ENCODE measurements around the gene C1orf210.

The C1orf210 gene

DNA sequence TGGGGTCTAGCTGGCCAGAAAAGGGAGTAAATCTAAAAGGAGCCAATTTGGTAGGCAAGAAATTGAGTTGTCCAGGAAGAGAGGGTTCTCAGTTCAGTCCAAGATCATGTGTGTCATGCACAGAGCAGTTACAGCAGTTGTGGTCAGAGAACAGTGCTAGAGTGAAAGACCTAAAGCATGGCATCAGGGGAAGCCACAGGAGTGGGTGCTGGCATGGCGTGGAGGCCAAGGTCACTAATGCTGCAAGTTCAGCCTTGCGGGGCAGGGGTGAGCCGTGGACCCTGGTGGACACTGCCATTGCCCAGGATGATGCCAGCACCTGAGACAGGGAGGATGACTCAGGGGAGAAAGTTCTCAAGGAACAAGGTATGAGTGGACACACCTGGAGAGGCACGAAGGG, 32.2 kb downstream of the C1orf210 start:
- Histone ChIP-seq H3K4me1 (ENCODE audit: insufficient read depth, low read length, severe bottlenecking) (no peaks in the 10 kb centered on the region), H3K27me3 (ENCODE audit: insufficient read depth, low read length) (no peaks in the 10 kb centered on the region; the same call in 1 of the 2 replicates), H3K4me3 (ENCODE audit: low read depth, low read length, poor library complexity, severe bottlenecking) (no peak overlapping the region), H3K9ac (ENCODE audit: low read length) (no peak overlapping the region), H3K27ac (ENCODE audit: low read depth, low read length, poor library complexity, severe bottlenecking) (no peak overlapping the region), H3K4me2 (ENCODE audit: low read length) (no peak overlapping the region), H4K20me1 (ENCODE audit: insufficient read depth, low read length) (no peaks in the 10 kb centered on the region), H3K36me3 (ENCODE audit: insufficient read depth, low read length) (no peaks in the 10 kb centered on the region), H3K79me2 (ENCODE audit: insufficient read depth, low read length) (no peaks in the 10 kb centered on the region), H3K9me2 (ENCODE audit: low read depth, low read length) (no peaks in the 10 kb centered on the region), H2AFZ (ENCODE audit: low read length) (no peak overlapping the region), H3K9me3 (ENCODE audit: low read length) (no peaks in the 10 kb centered on the region), H3F3A (ENCODE audit: insufficient read depth, low read length) (no peaks in the 10 kb centered on the region)
- no peak for TF ChIP-seq EZH2 (IDR thresholded peaks at IDR 0.05; ENCODE audit: borderline replicate concordance, low read length)
- TF ChIP-seq, protein P1, sequence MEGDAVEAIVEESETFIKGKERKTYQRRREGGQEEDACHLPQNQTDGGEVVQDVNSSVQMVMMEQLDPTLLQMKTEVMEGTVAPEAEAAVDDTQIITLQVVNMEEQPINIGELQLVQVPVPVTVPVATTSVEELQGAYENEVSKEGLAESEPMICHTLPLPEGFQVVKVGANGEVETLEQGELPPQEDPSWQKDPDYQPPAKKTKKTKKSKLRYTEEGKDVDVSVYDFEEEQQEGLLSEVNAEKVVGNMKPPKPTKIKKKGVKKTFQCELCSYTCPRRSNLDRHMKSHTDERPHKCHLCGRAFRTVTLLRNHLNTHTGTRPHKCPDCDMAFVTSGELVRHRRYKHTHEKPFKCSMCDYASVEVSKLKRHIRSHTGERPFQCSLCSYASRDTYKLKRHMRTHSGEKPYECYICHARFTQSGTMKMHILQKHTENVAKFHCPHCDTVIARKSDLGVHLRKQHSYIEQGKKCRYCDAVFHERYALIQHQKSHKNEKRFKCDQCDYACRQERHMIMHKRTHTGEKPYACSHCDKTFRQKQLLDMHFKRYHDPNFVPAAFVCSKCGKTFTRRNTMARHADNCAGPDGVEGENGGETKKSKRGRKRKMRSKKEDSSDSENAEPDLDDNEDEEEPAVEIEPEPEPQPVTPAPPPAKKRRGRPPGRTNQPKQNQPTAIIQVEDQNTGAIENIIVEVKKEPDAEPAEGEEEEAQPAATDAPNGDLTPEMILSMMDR (IDR thresholded peaks at IDR 0.05; ENCODE audit: low read length) = no peak

DNA sequence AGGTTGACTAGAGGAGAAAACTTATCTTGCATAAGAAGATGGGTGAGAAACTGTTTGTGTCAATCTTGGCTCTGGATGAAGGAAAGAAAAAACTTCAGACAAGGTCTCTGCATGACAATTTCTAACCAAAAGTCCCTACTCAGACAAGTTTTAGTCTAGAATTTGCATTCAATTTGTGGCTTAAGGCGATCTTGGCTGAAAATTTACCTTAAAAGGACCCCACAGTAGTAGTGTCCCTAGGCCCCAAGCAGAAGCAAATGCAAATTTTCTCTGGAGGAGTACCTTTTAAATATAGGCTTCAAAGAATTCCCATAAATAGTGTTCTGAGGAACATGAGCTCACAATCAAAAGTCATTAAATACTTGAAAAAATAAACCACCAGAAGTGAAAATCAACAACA, 33.2 kb downstream of the C1orf210 start:
- H3F3A ChIP-seq (ENCODE audit: insufficient read depth, low read length) = no peaks in the 10 kb centered on the region
- H3K9ac ChIP-seq (ENCODE audit: low read length) = no peak overlapping the region
- H4K20me1 ChIP-seq (ENCODE audit: insufficient read depth, low read length) = no peaks in the 10 kb centered on the region
- peaks cover 1% of the 10 kb centered on the region; the same call in 1 of the 2 replicates for H3K9me3 ChIP-seq (ENCODE audit: low read length)
- H3K27ac ChIP-seq (ENCODE audit: low read depth, low read length, poor library complexity, severe bottlenecking) = no peak overlapping the region
- no peak overlapping the region for H2AFZ ChIP-seq (ENCODE audit: low read length)
- H3K79me2 ChIP-seq (ENCODE audit: insufficient read depth, low read length) = no peaks in the 10 kb centered on the region
- no peaks in the 10 kb centered on the region for H3K4me1 ChIP-seq (ENCODE audit: insufficient read depth, low read length, severe bottlenecking)
- H3K4me2 ChIP-seq (ENCODE audit: low read length) = no peak overlapping the region
- H3K27me3 ChIP-seq (ENCODE audit: insufficient read depth, low read length) = no peaks in the 10 kb centered on the region
- H3K4me3 ChIP-seq (ENCODE audit: low read depth, low read length, poor library complexity, severe bottlenecking) = no peak overlapping the region
- TF ChIP-seq EZH2 (IDR thresholded peaks at IDR 0.05; ENCODE audit: borderline replicate concordance, low read length) = no peak
- TF ChIP-seq, protein P1 (IDR thresholded peaks at IDR 0.05; ENCODE audit: low read length) = no peak
- no peaks in the 10 kb centered on the region for H3K9me2 ChIP-seq (ENCODE audit: low read depth, low read length)
- H3K36me3 ChIP-seq (ENCODE audit: insufficient read depth, low read length) = no peaks in the 10 kb centered on the region

DNA sequence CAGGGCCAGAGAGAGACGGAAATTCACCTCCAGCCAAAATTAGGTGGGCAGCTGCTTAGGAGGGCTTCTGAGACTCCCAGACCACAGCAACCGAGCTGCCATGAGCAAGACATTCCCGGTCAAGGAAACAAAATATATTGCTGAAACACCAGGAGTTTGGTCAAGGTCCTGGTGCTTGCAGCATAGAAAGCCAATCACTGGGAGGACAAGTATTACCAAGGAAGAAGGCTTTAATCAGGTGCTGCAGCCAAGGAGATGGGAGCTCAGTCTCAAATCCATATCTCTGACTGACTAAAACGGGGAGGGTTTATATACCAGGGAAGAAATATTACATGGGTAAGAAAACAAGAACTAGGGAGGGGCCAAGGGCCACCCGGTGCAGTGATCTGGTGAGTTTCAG, 34.4 kb downstream of the C1orf210 start:
- Histone ChIP-seq H3K4me1 (ENCODE audit: insufficient read depth, low read length, severe bottlenecking) (no peaks in the 10 kb centered on the region), H3K36me3 (ENCODE audit: insufficient read depth, low read length) (no peaks in the 10 kb centered on the region), H3K27me3 (ENCODE audit: insufficient read depth, low read length) (no peaks in the 10 kb centered on the region), H2AFZ (ENCODE audit: low read length) (no peak overlapping the region), H3K4me3 (ENCODE audit: low read depth, low read length, poor library complexity, severe bottlenecking) (no peak overlapping the region), H3F3A (ENCODE audit: insufficient read depth, low read length) (no peaks in the 10 kb centered on the region), H3K9me2 (ENCODE audit: low read depth, low read length) (no peaks in the 10 kb centered on the region), H4K20me1 (ENCODE audit: insufficient read depth, low read length) (no peaks in the 10 kb centered on the region), H3K4me2 (ENCODE audit: low read length) (no peak overlapping the region), H3K79me2 (ENCODE audit: insufficient read depth, low read length) (no peaks in the 10 kb centered on the region), H3K9me3 (ENCODE audit: low read length) (peaks cover 2% of the 10 kb centered on the region; the same call in 1 of the 2 replicates), H3K27ac (ENCODE audit: low read depth, low read length, poor library complexity, severe bottlenecking) (no peak overlapping the region), H3K9ac (ENCODE audit: low read length) (no peak overlapping the region)
- TF ChIP-seq, protein P1 (IDR thresholded peaks at IDR 0.05; ENCODE audit: low read length) = no peak
- TF ChIP-seq EZH2 (IDR thresholded peaks at IDR 0.05; ENCODE audit: borderline replicate concordance, low read length) = no peak
